Fibroblast of lung (primary cell): ENCODE measurements around the gene RRAS.

ENCODE experiments used
- CTCF ChIP-seq, 2 donors: IDR thresholded peaks in 1 of 2; conservative IDR thresholded peaks in 1 of 2; 1 replicate in 1 of 2; 2 replicates in 1 of 2; pipeline ENCODE4 v1.5.1; 2011 to 2012; ENCODE audit warnings: low read length in 2 of 2, control low read depth in 1 of 2, inconsistent platforms in 1 of 2, low read depth in 1 of 2, mild to moderate bottlenecking in 1 of 2
- EZH2 ChIP-seq: IDR thresholded peaks from 2 replicates; pipeline ENCODE4 v1.5.1; 2012; ENCODE audit warnings: low read length, control low read depth, mild to moderate bottlenecking; ENCODE audit errors: missing control alignments

- TF ChIP-seq CTCF (conservative IDR thresholded peaks at IDR 0.05 in 1 of 2, IDR thresholded peaks at IDR 0.05 in 1 of 2; ENCODE audit: low read depth in 1 of 2, low read length in 2 of 2) (no peak), EZH2 (no peak)
Measured at GRCh38 chr19:49601482-49602038, 38.4 kb downstream of the RRAS start.
